GM12878 (cell line): ENCODE data around the gene GTF2IRD1. TPM values are rescaled to one million over a fixed set of nuclear protein-coding genes. Genes with fewer than 3 reads are reported as not detected.

Experiments used
- ATAC-seq: fragments of 200-7000 bp; cut with Tn5 transposase; 3 replicates; pipeline ENCODE4 v1.9.1; 2020; ENCODE audit warnings: mild to moderate bottlenecking, moderate library complexity
- BruUV-seq: library from RNA; stranded (reverse); fragments of 400-500 nt; replicated peaks from 2 replicates; lab custom pipeline; 2021; lab: Mats Ljungman, UMichigan
- CTCF ChIA-PET: fragments of 300-600 bp; sonication (Branson Sonifier 250); formaldehyde crosslinking; extraction: SDS; loops from one replicate; lab custom pipeline; 2021; ENCODE audit warnings: inconsistent platforms; lab: Yijun Ruan, JAX
- POLR2A ChIA-PET: fragments of 350-600 bp; formaldehyde crosslinking; extraction: SDS; loops from one replicate; lab custom pipeline; 2021; ENCODE audit warnings: inconsistent platforms; lab: Charles Lee
- RAD21 ChIA-PET: fragments of 300-600 bp; sonication (Branson Sonifier 250); formaldehyde crosslinking; loops from one replicate; lab custom pipeline; 2023; ENCODE audit warnings: antibody characterized with exemption; ENCODE audit not compliant: unreplicated experiment; lab: Charles Lee
- SMC1A ChIA-PET: fragments of 300-600 bp; sonication (Branson Sonifier 250); formaldehyde crosslinking; loops from one replicate; lab custom pipeline; 2023; ENCODE audit not compliant: unreplicated experiment, uncharacterized antibody; lab: Charles Lee
- DNase-seq: peaks from one replicate; pipeline ENCODE4 v3.0.0-alpha.2; 2011; ENCODE audit warnings: low read depth, low spot score
- FAIRE-seq: peaks from 3 replicates; lab custom pipeline; 2011; peaks lifted over from hg19 to GRCh38; lab: Jason Lieb, UNC
- H2AFZ ChIP-seq: 2 replicates; pipeline ENCODE4 v1.6.0; 2011; ENCODE audit warnings: low read depth, low read length, control low read depth; ENCODE audit not compliant: control insufficient read depth
- H3K27ac ChIP-seq: 2 replicates; pipeline ENCODE4 v1.5.1; 2011; ENCODE audit warnings: control low read depth; ENCODE audit not compliant: control insufficient read depth, insufficient read depth
- H3K27me3 ChIP-seq, 2 experiments: replicated peaks in 1 of 2; 2 replicates each; pipeline versions ENCODE4 v1.6.0 to v1.6.1; 2011; ENCODE audit warnings: low read length in 1 of 2; ENCODE audit not compliant: control insufficient read depth in 2 of 2, insufficient read depth in 2 of 2
- H3K36me3 ChIP-seq, 2 experiments: 2 replicates each; pipeline ENCODE4 v1.5.1; 2011; ENCODE audit warnings: low read length in 1 of 2; ENCODE audit not compliant: control insufficient read depth in 2 of 2, insufficient read depth in 2 of 2
- H3K4me1 ChIP-seq: 2 replicates; pipeline ENCODE4 v1.6.1; 2011; ENCODE audit warnings: mild to moderate bottlenecking, low read length, moderate library complexity, mixed read lengths; ENCODE audit not compliant: control insufficient read depth, insufficient read depth
- H3K4me2 ChIP-seq: 2 replicates; pipeline ENCODE4 v1.6.0; 2011; ENCODE audit warnings: control low read depth; ENCODE audit not compliant: control insufficient read depth, insufficient read depth
- H3K4me3 ChIP-seq: fragments of 200-600 bp; sonication (generic); 2 replicates; pipeline ENCODE4 v1.5.1; 2016
- H3K79me2 ChIP-seq: 2 replicates; pipeline ENCODE4 v1.6.0; 2011; ENCODE audit warnings: low read length; ENCODE audit not compliant: control insufficient read depth, insufficient read depth
- H3K9ac ChIP-seq: 2 replicates; pipeline ENCODE4 v1.8.0; 2011; ENCODE audit warnings: low read length, control low read depth, mixed read lengths; ENCODE audit not compliant: control insufficient read depth, insufficient read depth
- H3K9me3 ChIP-seq: replicated peaks from 3 replicates; pipeline ENCODE4 v1.5.1; 2011; ENCODE audit warnings: mild to moderate bottlenecking, low read length; ENCODE audit not compliant: control insufficient read depth, insufficient read depth
- H4K20me1 ChIP-seq: 2 replicates; pipeline ENCODE4 v1.6.0; 2011; ENCODE audit not compliant: control insufficient read depth, insufficient read depth
- BACH1 ChIP-seq: fragments of 450-650 bp; IDR thresholded peaks from 2 replicates; pipeline ENCODE4 v1.6.1; 2017; ENCODE audit warnings: mild to moderate bottlenecking, borderline replicate concordance
- BHLHE40 ChIP-seq, 2 experiments: fragments of 450-650 bp in 1 of 2; IDR thresholded peaks; 2 replicates each; pipeline ENCODE4 v1.6.1; 2011 to 2017; ENCODE audit warnings: low read depth in 2 of 2, borderline replicate concordance in 1 of 2, improper control_type of control experiment in 1 of 2, low read length in 1 of 2, mild to moderate bottlenecking in 1 of 2
- CBFB ChIP-seq: IDR thresholded peaks from 2 replicates; pipeline ENCODE4 v1.6.1; 2016; ENCODE audit warnings: antibody characterized with exemption, low read depth
- CREM ChIP-seq: IDR thresholded peaks from 2 replicates; pipeline ENCODE4 v1.6.1; 2014; ENCODE audit warnings: antibody characterized with exemption, low read depth
- CUX1 ChIP-seq: IDR thresholded peaks from 2 replicates; pipeline ENCODE4 v1.6.1; 2012; ENCODE audit warnings: improper control_type of control experiment, low read depth, low read length; ENCODE audit not compliant: insufficient replicate concordance
- ELK1 ChIP-seq: IDR thresholded peaks from 2 replicates; pipeline ENCODE4 v1.6.1; 2012; ENCODE audit warnings: low read depth, low read length, improper control_type of control experiment
- IKZF2 ChIP-seq, 2 experiments: fragments of 450-650 bp; IDR thresholded peaks; 2 replicates each; pipeline ENCODE4 v1.6.1; 2017; ENCODE audit warnings: mild to moderate bottlenecking in 2 of 2, moderate library complexity in 2 of 2
- JUNB ChIP-seq: IDR thresholded peaks from 2 replicates; pipeline ENCODE4 v1.6.1; 2016; ENCODE audit warnings: antibody characterized with exemption, mild to moderate bottlenecking
- NFYB ChIP-seq: IDR thresholded peaks from 2 replicates; pipeline ENCODE4 v1.6.1; 2011; ENCODE audit warnings: low read depth, mild to moderate bottlenecking, low read length, improper control_type of control experiment, moderate library complexity; ENCODE audit not compliant: insufficient read depth
- PKNOX1 ChIP-seq: fragments of 450-650 bp; IDR thresholded peaks from 2 replicates; pipeline ENCODE4 v1.6.1; 2016; ENCODE audit warnings: mild to moderate bottlenecking
- PML ChIP-seq: IDR thresholded peaks from 2 replicates; pipeline ENCODE4 v1.6.1; 2012; ENCODE audit warnings: low read length, inconsistent platforms
- RB1 ChIP-seq: fragments of 450-650 bp; formaldehyde crosslinking; IDR thresholded peaks from 2 replicates; pipeline ENCODE4 v1.6.1; 2017; ENCODE audit warnings: mild to moderate bottlenecking, borderline replicate concordance
- TBL1XR1 ChIP-seq: IDR thresholded peaks from 2 replicates; pipeline ENCODE4 v1.6.1; 2012; ENCODE audit warnings: low read depth, low read length, improper control_type of control experiment
- YY1 ChIP-seq: IDR thresholded peaks from 2 replicates; pipeline ENCODE4 v1.6.1; 2011; ENCODE audit warnings: low read depth, mild to moderate bottlenecking, low read length
- ZBED1 ChIP-seq: IDR thresholded peaks from 2 replicates; pipeline ENCODE4 v1.6.1; 2016; ENCODE audit warnings: borderline replicate concordance
- ZNF24 ChIP-seq: fragments of 450-650 bp; IDR thresholded peaks from 2 replicates; pipeline ENCODE4 v1.6.1; 2017; ENCODE audit warnings: antibody characterized with exemption, mild to moderate bottlenecking
- ZNF384 ChIP-seq: IDR thresholded peaks from 2 replicates; pipeline ENCODE4 v1.6.1; 2012; ENCODE audit warnings: low read depth, mild to moderate bottlenecking, low read length, improper control_type of control experiment, borderline replicate concordance
- WGBS: methylation state at CpG from one replicate; pipeline ENCODE4 v1.1.6; 2016; ENCODE audit warnings: low lambda C conversion rate; ENCODE audit not compliant: insufficient replicate concordance, insufficient coverage; ENCODE audit errors: missing lambda C conversion rate; 5-methylcytosine and 5-hydroxymethylcytosine counted together
- in situ Hi-C: fragments of 300-500 bp; cut with MboI; formaldehyde crosslinking; loops from 9 replicates; pipeline ENCODE4 v1.14.3; 2018; ENCODE audit warnings: mixed read lengths
- intact Hi-C: fragments of 100-400 bp; cut with micrococcal nuclease; formaldehyde crosslinking; loops from one replicate; pipeline ENCODE4 v1.14.2; 2022; ENCODE audit not compliant: unreplicated experiment
- polyA plus RNA-seq, 11 experiments: library from polyadenylated mRNA; depleted of rRNA in 4 of 11; unstranded in 6 of 11; stranded (reverse) in 5 of 11; fragments of >200 nt; fragmentation: Nextera tagmentation in 4 of 11; fragmentation: Illumina TruSeq in 1 of 11; extraction: Ambion mirVana in 4 of 11; extraction: Trizol in 1 of 11; gene quantifications; 1 replicate in 1 of 11; 2 replicates in 10 of 11; pipeline versions ENCODE4 v1.2.1 to v1.2.3, GENCODE V29; 2011 to 2016; ENCODE audit warnings: inconsistent platforms in 2 of 11, missing spikeins in 2 of 11, low read depth in 1 of 11
- total RNA-seq, 4 experiments: library from RNA; depleted of rRNA in 3 of 4; stranded (reverse); fragments of >200 nt in 3 of 4; fragmentation: Illumina TruSeq in 1 of 4; extraction: Trizol in 1 of 4; gene quantifications; 2 replicates each; pipeline versions ENCODE4 v1.2.1 to v1.2.3, GENCODE V29; 2013 to 2021

GTF2IRD1 gene
- total and polyA plus RNA-seq, 10 of the 15 experiments (the other 5 are each of a cell fraction or from before 2014, with no cell fraction given): 0.48 to 3.0 (median 1.3) TPM

- no peaks in the 10 kb centered on the region for H4K20me1 ChIP-seq
- ChIA-PET POLR2A (no interaction called here), RAD21 (no interaction called here), SMC1A (no interaction called here), CTCF (no interaction called here)
- WGBS: 33% methylated on average over 5 of the region's 5 CpGs
- no TSS peak for BruUV-seq
- no peak overlapping the region for H3K9ac ChIP-seq
- no peak overlapping the region for H3K4me2 ChIP-seq
- no peak for DNase-seq
- no peaks in the 10 kb centered on the region for H3K79me2 ChIP-seq
- no peak overlapping the region for H3K4me3 ChIP-seq
- H3K9me3 ChIP-seq: no peaks in the 10 kb centered on the region
- intact Hi-C loops: no loop called here
- TF ChIP-seq YY1 (no peak), CREM (no peak), CBFB (no peak), ZBED1 (no peak), TBL1XR1 (no peak), JUNB (no peak), PKNOX1 (no peak), RB1 (no peak), BACH1 (no peak), ZNF384 (no peak), CUX1 (no peak), BHLHE40 (IDR thresholded peaks at IDR 0.05; ENCODE audit: borderline replicate concordance in 1 of 2, low read depth in 2 of 2, low read length in 1 of 2) (no peak), IKZF2 (IDR thresholded peaks at IDR 0.05) (no peak), NFYB (no peak), ZNF24 (no peak), PML (no peak), ELK1 (no peak)
- ATAC-seq: no peak
- no peak overlapping the region for H3K27ac ChIP-seq
- FAIRE-seq: no peak
- H3K4me1 ChIP-seq: no peaks in the 10 kb centered on the region
- H3K27me3 ChIP-seq: no peaks in the 10 kb centered on the region; a peak in 1 of 4 replicates
- in situ Hi-C loops: no loop called here
- H3K36me3 ChIP-seq: no peaks in the 10 kb centered on the region
- H2AFZ ChIP-seq: no peak overlapping the region
These were observed 19.4 kb downstream of the GTF2IRD1 start for GRCh38 chr7:74473116-74473515.
